H1 (cell line): Measurements from ENCODE around the gene FAM149A. TPM values are rescaled to one million over a fixed set of nuclear protein-coding genes. Genes with fewer than 3 reads are reported as not detected.

ENCODE experiments used
- CTCF ChIA-PET: fragments of 300-600 bp; sonication (Branson Sonifier 250); formaldehyde crosslinking; loops from one replicate; lab custom pipeline; 2021; ENCODE audit not compliant: partially characterized antibody; lab: Charles Lee
- POLR2A ChIA-PET: fragments of 300-600 bp; sonication (Branson Sonifier 250); formaldehyde crosslinking; loops from one replicate; lab custom pipeline; 2021; ENCODE audit warnings: inconsistent platforms; ENCODE audit not compliant: partially characterized antibody; lab: Charles Lee
- DNase-seq, 2 experiments: peaks; one replicate each; pipeline versions ENCODE4 v3.0.0 to v3.0.0-alpha.2; 2010 to 2022; ENCODE audit warnings: low spot score in 2 of 2, low read depth in 1 of 2, mixed read lengths in 1 of 2
- FAIRE-seq: peaks from 2 replicates; lab custom pipeline; 2011; peaks lifted over from hg19 to GRCh38; lab: Jason Lieb, UNC
- H2AFZ ChIP-seq: 2 replicates; pipeline ENCODE4 v1.8.1; 2012; ENCODE audit warnings: low read length, inconsistent platforms
- H2AK5ac ChIP-seq: 2 replicates; pipeline ENCODE4 v1.6.1; 2013; ENCODE audit warnings: low read depth, low read length
- H2BK120ac ChIP-seq: replicated peaks from 2 replicates; pipeline ENCODE3; 2013; ENCODE audit warnings: low read depth, low read length, inconsistent platforms
- H2BK12ac ChIP-seq: 2 replicates; pipeline ENCODE4 v1.6.1; 2013; ENCODE audit warnings: low read depth, low read length
- H2BK15ac ChIP-seq: 2 replicates; pipeline ENCODE4 v1.6.1; 2013; ENCODE audit warnings: low read length
- H2BK20ac ChIP-seq: 2 replicates; pipeline ENCODE4 v1.6.1; 2013; ENCODE audit warnings: low read length
- H2BK5ac ChIP-seq: 2 replicates; pipeline ENCODE4 v1.6.1; 2013; ENCODE audit warnings: low read depth, low read length
- H3K14ac ChIP-seq: 2 replicates; pipeline ENCODE4 v1.6.1; 2013; ENCODE audit warnings: inconsistent platforms; ENCODE audit not compliant: insufficient read length
- H3K18ac ChIP-seq: 2 replicates; pipeline ENCODE4 v1.6.1; 2013; ENCODE audit warnings: low read length; ENCODE audit errors: extremely low read depth
- H3K23ac ChIP-seq: 2 replicates; pipeline ENCODE4 v1.6.1; 2013; ENCODE audit warnings: inconsistent platforms; ENCODE audit not compliant: insufficient read length
- H3K23me2 ChIP-seq: 2 replicates; pipeline ENCODE4 v1.6.1; 2013; ENCODE audit warnings: low read depth, low read length
- H3K27ac ChIP-seq: 2 replicates; pipeline ENCODE4 v1.6.1; 2011; ENCODE audit warnings: low read depth, low read length, inconsistent platforms
- H3K27me3 ChIP-seq, 4 experiments: replicated peaks in 1 of 4; 1 replicate in 1 of 4; 2 replicates in 3 of 4; pipeline versions ENCODE4 v1.6.1 to v1.8.1; 2011 to 2013; ENCODE audit warnings: low read length in 3 of 4, mild to moderate bottlenecking in 3 of 4, inconsistent platforms in 2 of 4, mixed read lengths in 2 of 4, moderate library complexity in 1 of 4; ENCODE audit not compliant: control insufficient read depth in 3 of 4, insufficient read depth in 3 of 4; ENCODE audit errors: extremely low read depth in 1 of 4
- H3K36me3 ChIP-seq, 4 experiments: 2 replicates each; pipeline versions ENCODE4 v1.6.1 to v1.8.1; 2011 to 2013; ENCODE audit warnings: mild to moderate bottlenecking in 4 of 4, low read length in 3 of 4, moderate library complexity in 2 of 4, control low read depth in 1 of 4, inconsistent platforms in 1 of 4; ENCODE audit not compliant: insufficient read depth in 4 of 4, control insufficient read depth in 2 of 4
- H3K4ac ChIP-seq: replicated peaks from 2 replicates; pipeline ENCODE3; 2013; ENCODE audit warnings: low read length, low read depth, mixed read lengths, inconsistent platforms; ENCODE audit not compliant: insufficient read length
- H3K4me1 ChIP-seq, 4 experiments: replicated peaks in 1 of 4; 1 replicate in 1 of 4; 2 replicates in 3 of 4; pipeline versions ENCODE4 v1.6.1 to v1.8.1; 2011 to 2013; ENCODE audit warnings: low read length in 3 of 4, inconsistent platforms in 2 of 4, mixed read lengths in 1 of 4; ENCODE audit not compliant: insufficient read depth in 4 of 4, control insufficient read depth in 3 of 4
- H3K4me2 ChIP-seq, 2 experiments: 2 replicates each; pipeline versions ENCODE4 v1.6.1 to v1.8.1; 2011 to 2013; ENCODE audit warnings: low read depth in 2 of 2, low read length in 2 of 2, control low read depth in 1 of 2, inconsistent platforms in 1 of 2, mild to moderate bottlenecking in 1 of 2; ENCODE audit not compliant: insufficient read depth in 1 of 2
- H3K4me3 ChIP-seq, 4 experiments: fragments of 200-600, 300-600 bp in 1 of 4; sonication (generic), shearing (Covaris generic), sonication (Bioruptor Twin) in 1 of 4; 2 replicates each; pipeline versions ENCODE4 v1.5.1 to v1.8.1; 2011 to 2016; ENCODE audit warnings: low read length in 4 of 4, low read depth in 3 of 4, control low read depth in 2 of 4, inconsistent platforms in 2 of 4, mild to moderate bottlenecking in 2 of 4, mixed read lengths in 1 of 4, moderate library complexity in 1 of 4; ENCODE audit not compliant: insufficient read depth in 2 of 4; ENCODE audit errors: extremely low read depth in 1 of 4
- H3K56ac ChIP-seq: replicated peaks from 2 replicates; pipeline ENCODE3; 2013; ENCODE audit warnings: low read depth, mild to moderate bottlenecking, mixed read lengths, low read length, inconsistent platforms; ENCODE audit not compliant: insufficient read length
- H3K79me1 ChIP-seq: 2 replicates; pipeline ENCODE4 v1.6.1; 2013; ENCODE audit warnings: low read depth, low read length, control low read depth
- H3K79me2 ChIP-seq, 2 experiments: 2 replicates each; pipeline versions ENCODE4 v1.6.1 to v1.8.1; 2012 to 2013; ENCODE audit warnings: low read length in 2 of 2, mild to moderate bottlenecking in 2 of 2, inconsistent platforms in 1 of 2; ENCODE audit not compliant: insufficient read depth in 2 of 2, control insufficient read depth in 1 of 2
- H3K9ac ChIP-seq, 4 experiments: replicated peaks in 1 of 4; 1 replicate in 1 of 4; 2 replicates in 3 of 4; pipeline versions ENCODE4 v1.6.1 to v1.8.1; 2011 to 2013; ENCODE audit warnings: low read depth in 3 of 4, low read length in 3 of 4, control low read depth in 2 of 4, mild to moderate bottlenecking in 2 of 4, moderate library complexity in 2 of 4, inconsistent platforms in 1 of 4; ENCODE audit errors: extremely low read depth in 1 of 4
- H3K9me3 ChIP-seq, 2 experiments: 2 replicates each; pipeline versions ENCODE4 v1.6.1 to v1.8.1; 2012 to 2013; ENCODE audit warnings: mild to moderate bottlenecking in 2 of 2, moderate library complexity in 2 of 2, control low read depth in 1 of 2, inconsistent platforms in 1 of 2, low read depth in 1 of 2, low read length in 1 of 2, mixed read lengths in 1 of 2; ENCODE audit not compliant: insufficient read depth in 2 of 2
- H4K20me1 ChIP-seq, 2 experiments: replicated peaks in 1 of 2; 2 replicates each; pipeline versions ENCODE3 to v1.8.1; 2011 to 2013; ENCODE audit warnings: inconsistent platforms in 2 of 2, low read length in 2 of 2, mild to moderate bottlenecking in 1 of 2; ENCODE audit not compliant: insufficient read depth in 2 of 2, control insufficient read depth in 1 of 2
- H4K5ac ChIP-seq: 2 replicates; pipeline ENCODE4 v1.6.1; 2013; ENCODE audit warnings: low read length, low read depth, mixed read lengths, inconsistent platforms; ENCODE audit not compliant: insufficient read length
- H4K8ac ChIP-seq: 2 replicates; pipeline ENCODE4 v1.8.0; 2013; ENCODE audit warnings: mild to moderate bottlenecking, moderate library complexity, low read length, inconsistent platforms; ENCODE audit not compliant: insufficient read depth; ENCODE audit errors: extremely low read depth
- H4K91ac ChIP-seq: replicated peaks from 2 replicates; pipeline ENCODE3; 2013; ENCODE audit warnings: low read length, mixed read lengths, inconsistent platforms; ENCODE audit not compliant: insufficient read length
- CBX5 ChIP-seq: fragments of 300-800, 300-1000 bp; sonication (generic); IDR thresholded peaks from 2 replicates; pipeline ENCODE4 v1.7.1; 2016; ENCODE audit warnings: antibody characterized with exemption, low read length, low read depth
- HDAC6 ChIP-seq: IDR thresholded peaks from one replicate; pipeline ENCODE4 v1.7.1; 2012; ENCODE audit warnings: low read depth, mild to moderate bottlenecking, inconsistent platforms, low read length, moderate library complexity
- JUN ChIP-seq: IDR thresholded peaks from 2 replicates; pipeline ENCODE4 v1.6.1; 2011; ENCODE audit warnings: low read depth, mild to moderate bottlenecking, improper control_type of control experiment, low read length
- NANOG ChIP-seq: IDR thresholded peaks from 2 replicates; pipeline ENCODE4 v1.6.1; 2011; ENCODE audit warnings: low read length, low read depth, mild to moderate bottlenecking, inconsistent platforms; ENCODE audit not compliant: insufficient read depth, poor library complexity, severe bottlenecking
- RAD21 ChIP-seq, 2 experiments: IDR thresholded peaks in 1 of 2; conservative IDR thresholded peaks in 1 of 2; 2 replicates each; pipeline ENCODE4 v1.6.1; 2011; ENCODE audit warnings: low read depth in 2 of 2, low read length in 2 of 2, improper control_type of control experiment in 1 of 2, inconsistent platforms in 1 of 2, mild to moderate bottlenecking in 1 of 2, moderate library complexity in 1 of 2
- RFX5 ChIP-seq: IDR thresholded peaks from 2 replicates; pipeline ENCODE4 v1.6.1; 2011; ENCODE audit warnings: low read depth, low read length, improper control_type of control experiment, borderline replicate concordance
- RNF2 ChIP-seq: fragments of 200-900, 300-1000 bp; sonication (generic); IDR thresholded peaks from 2 replicates; pipeline ENCODE4 v1.7.1; 2016; ENCODE audit warnings: borderline replicate concordance, low read depth, mild to moderate bottlenecking, antibody characterized with exemption, low read length; ENCODE audit not compliant: poor library complexity, severe bottlenecking; ENCODE audit errors: missing control alignments
- SUZ12 ChIP-seq: fragments of 200-600 bp; sonication (generic); IDR thresholded peaks from 2 replicates; pipeline ENCODE4 v1.6.1; 2012; ENCODE audit warnings: mild to moderate bottlenecking, inconsistent platforms, low read length, moderate library complexity, mixed read lengths
- TAF7 ChIP-seq: optimal IDR thresholded peaks from 2 replicates; pipeline ENCODE3; 2011; ENCODE audit warnings: low read depth, mild to moderate bottlenecking, inconsistent platforms, low read length, moderate library complexity, borderline replicate concordance
- TCF12 ChIP-seq: IDR thresholded peaks from 2 replicates; pipeline ENCODE4 v1.6.1; 2011; ENCODE audit warnings: low read depth, mild to moderate bottlenecking, low read length
- YY1 ChIP-seq: IDR thresholded peaks from 2 replicates; pipeline ENCODE4 v1.6.1; 2011; ENCODE audit warnings: low read depth, mild to moderate bottlenecking, low read length
- WGBS, 2 experiments: shearing (Covaris generic) in 1 of 2; methylation state at CpG; one replicate each; pipeline versions ENCODE4 v1.1.6 to v1.1.7; 2013 to 2015; ENCODE audit warnings: low lambda C conversion rate in 2 of 2, mixed read lengths in 2 of 2, inconsistent platforms in 1 of 2, low coverage in 1 of 2, missing lambda C conversion rate in 1 of 2; ENCODE audit not compliant: insufficient replicate concordance in 2 of 2, insufficient coverage in 1 of 2, insufficient read length in 1 of 2; ENCODE audit errors: extremely low coverage in 1 of 2, missing lambda C conversion rate in 1 of 2; 5-methylcytosine and 5-hydroxymethylcytosine counted together
- polyA plus RNA-seq, 7 experiments: library from polyadenylated mRNA; depleted of rRNA in 3 of 7; stranded (reverse) in 5 of 7; unstranded in 2 of 7; fragments of >200 nt in 5 of 7; fragments of 200-250 nt in 2 of 7; gene quantifications; 1 replicate in 5 of 7; 2 replicates in 1 of 7; 4 replicates in 1 of 7; pipeline versions ENCODE4 v1.2.1 to v1.2.3, GENCODE V29; 2011 to 2013; ENCODE audit warnings: missing spikeins in 2 of 7, mixed read lengths in 2 of 7
- total RNA-seq: library from RNA; stranded (reverse); fragmentation: NEBNext Ultra II Directional; extraction: Animal tissue kit (Norgen Biotek cat#: 25700); gene quantifications from 2 replicates; pipeline ENCODE4 v1.2.1, GENCODE V29; 2021
- TF ChIP-seq, protein P1 (sequence below): IDR thresholded peaks from 2 replicates; pipeline ENCODE4 v1.6.1; 2011; ENCODE audit warnings: low read depth, mild to moderate bottlenecking, low read length; ENCODE audit not compliant: insufficient read depth

The FAM149A gene
- total and polyA plus RNA-seq, 2 of the 8 experiments (the other 6 are each of a cell fraction or from before 2014, with no cell fraction given): 6.1 to 8.5 TPM

DNA sequence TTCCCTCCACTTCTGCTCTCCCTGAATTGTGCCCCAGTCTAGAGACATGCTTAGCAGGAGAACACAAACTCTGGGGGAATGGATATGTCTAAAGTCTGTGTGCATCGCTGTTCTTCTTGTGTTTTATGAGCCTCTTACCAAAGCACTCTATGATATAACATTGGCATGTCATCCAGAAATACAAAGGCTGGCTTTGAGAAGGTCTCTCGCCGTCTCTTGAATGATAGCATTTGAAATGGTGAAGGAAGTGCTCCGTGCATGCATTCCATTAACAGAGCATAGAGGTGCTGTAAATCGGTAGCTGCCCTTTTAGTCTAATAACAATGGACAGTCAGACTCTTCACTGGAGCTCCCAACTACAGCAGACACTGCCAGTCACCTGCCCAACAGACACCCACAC is 7.1 kb upstream of the FAM149A start:
- H3K9ac ChIP-seq: no peak overlapping the region
- H3K4me3 ChIP-seq: no peak overlapping the region
- H3K9me3 ChIP-seq: no peaks in the 10 kb centered on the region
- no peak overlapping the region for H2AK5ac ChIP-seq
- H2BK20ac ChIP-seq: no peak overlapping the region
- H2BK12ac ChIP-seq: no peak overlapping the region
- peaks cover 0 to 2% (median under 1%) of the 10 kb centered on the region in 4 experiments; a peak in 2 of 7 replicates for H3K27me3 ChIP-seq
- no peaks in the 10 kb centered on the region for H3K79me2 ChIP-seq
- H3K36me3 ChIP-seq: no peaks in the 10 kb centered on the region
- H3K27ac ChIP-seq: no peak overlapping the region
- H4K91ac ChIP-seq: no peak overlapping the region
- no peak overlapping the region for H4K8ac ChIP-seq
- no peak overlapping the region for H3K23ac ChIP-seq
- no peak overlapping the region for H2BK120ac ChIP-seq
- H3K79me1 ChIP-seq: no peaks in the 10 kb centered on the region
- H3K56ac ChIP-seq: no peak overlapping the region
- H4K5ac ChIP-seq: no peak overlapping the region
- no peak for FAIRE-seq
- H3K18ac ChIP-seq: no peak overlapping the region
- no peaks in the 10 kb centered on the region for H3K23me2 ChIP-seq
- no peak overlapping the region for H2BK15ac ChIP-seq
- H2AFZ ChIP-seq: no peak overlapping the region
- H2BK5ac ChIP-seq: no peak overlapping the region
- CTCF ChIA-PET: interaction anchor here (0.7 to 1.9 kb wide), 7 partner anchors 9 to 40 kb away, joined by 3 to 8 read pairs (median 4); partner anchors contain the start of gene TLR3
- DNase-seq: no peak
- H3K4me2 ChIP-seq: no peak overlapping the region
- POLR2A ChIA-PET: interaction anchor here (1.3 kb wide), 1 partner anchor 16 kb away, joined by 4 read pairs; no protein-coding TSS in a partner anchor
- H3K14ac ChIP-seq: no peak overlapping the region
- 91% methylated on average over 5 of the region's 5 CpGs; no CpG with 5 or more reads in 1 of the 2 experiments for WGBS, 2 experiments
- H4K20me1 ChIP-seq: no peaks in the 10 kb centered on the region
- H3K4me1 ChIP-seq: peaks cover 0 to 2% (median 0%) of the 10 kb centered on the region in 4 experiments; a peak in 1 of 7 replicates
- H3K4ac ChIP-seq: no peak overlapping the region
- TF ChIP-seq, protein P1, sequence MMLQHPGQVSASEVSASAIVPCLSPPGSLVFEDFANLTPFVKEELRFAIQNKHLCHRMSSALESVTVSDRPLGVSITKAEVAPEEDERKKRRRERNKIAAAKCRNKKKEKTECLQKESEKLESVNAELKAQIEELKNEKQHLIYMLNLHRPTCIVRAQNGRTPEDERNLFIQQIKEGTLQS: no peak
- no peak for TF ChIP-seq RFX5
- TF ChIP-seq SUZ12: no peak
- no peak for TF ChIP-seq YY1
- no peak for TF ChIP-seq HDAC6
- no peak for TF ChIP-seq CBX5
- no peak for TF ChIP-seq TCF12
- no peak for TF ChIP-seq RNF2
- TF ChIP-seq TAF7: no peak
- TF ChIP-seq RAD21 (IDR thresholded peaks at IDR 0.05 in 1 of 2, conservative IDR thresholded peaks at IDR 0.05 in 1 of 2; ENCODE audit: low read depth in 2 of 2, low read length in 2 of 2): no peak
- TF ChIP-seq JUN: no peak
- TF ChIP-seq NANOG: no peak
